ENCODE data around the gene UBL4A. TPM values are rescaled to one million over a fixed set of nuclear protein-coding genes. Genes with fewer than 3 reads are reported as not detected.

UBL4A gene
- total RNA-seq, 3 donors from 2014 or later (not counting 1 experiment from before 2014, with no cell fraction given), result 11.7 to 22.4 (median 17.6) TPM

DNA sequence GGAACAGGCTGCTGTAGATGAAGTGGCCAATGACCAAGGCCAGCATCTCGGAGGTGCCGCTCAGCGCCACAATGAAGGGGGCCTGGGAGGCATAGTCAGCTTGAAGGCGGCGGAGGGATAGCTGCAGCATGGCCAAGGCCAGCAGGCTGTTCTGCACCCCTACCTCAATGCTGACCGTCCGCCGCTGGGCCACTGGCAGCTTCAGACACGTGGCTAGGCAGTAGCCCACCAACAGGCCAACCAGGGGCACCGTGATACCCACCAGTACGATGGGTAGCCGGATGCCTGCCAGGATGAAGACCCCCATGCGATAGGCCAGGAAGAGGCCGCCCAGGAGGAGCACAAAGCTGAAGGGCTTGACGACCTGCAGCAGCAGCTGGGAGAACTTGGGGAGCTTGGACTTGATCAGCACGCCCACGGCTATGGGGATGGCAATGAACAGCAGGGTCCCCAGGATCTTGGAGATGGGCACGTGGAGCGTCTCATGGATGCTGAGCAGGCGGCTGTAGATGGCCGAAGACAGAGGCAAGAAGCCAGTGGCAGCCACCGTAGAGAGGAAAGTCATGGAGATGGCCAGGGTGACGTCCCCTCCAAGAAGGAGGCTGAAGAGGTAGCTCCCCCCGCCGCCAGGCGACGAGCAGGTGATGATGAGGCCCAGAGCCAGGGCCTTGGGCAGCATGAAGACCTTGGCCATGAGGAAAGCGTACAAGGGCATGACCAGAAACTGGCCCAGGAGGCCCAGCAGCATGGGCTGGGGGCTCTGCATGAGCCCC is 1.3 kb upstream of the UBL4A start:
- Mint-ChIP-seq H3K27ac (peak overlapping the region; percentile 54 to 73), H3K36me3 (no peaks in the 10 kb centered on the region), H3K4me3 (peak overlapping the region; percentile 88), H3K27me3 (ENCODE audit: low read depth in 2 of 2) (no peaks in the 10 kb centered on the region), H3K9me3 (no peaks in the 10 kb centered on the region), H3K4me1 (peaks cover 15 to 20% of the 10 kb centered on the region in 2 donors)
- no peak overlapping the region for H3K4me3 ChIP-seq (ENCODE audit: low read length)
- H3K4me1 ChIP-seq (ENCODE audit: control insufficient read depth, insufficient read depth, low read length), result peaks cover 59% of the 10 kb centered on the region
- peak overlapping the region; percentile 76 for H3K27ac ChIP-seq (ENCODE audit: low read length)
- WGBS (ENCODE audit: insufficient coverage), result 98% methylated on average over 28 of the region's 28 CpGs
- peaks cover 17% of the 10 kb centered on the region for H3K36me3 ChIP-seq (ENCODE audit: control insufficient read depth, insufficient read depth, low read length)
- H3K27me3 ChIP-seq (ENCODE audit: control insufficient read depth, insufficient read depth, low read length), result no peaks in the 10 kb centered on the region
- no peaks in the 10 kb centered on the region for H3K9me3 ChIP-seq (ENCODE audit: control insufficient read depth, insufficient read depth, low read length)
- DNase-seq, result no peak
- TF ChIP-seq, protein P1, sequence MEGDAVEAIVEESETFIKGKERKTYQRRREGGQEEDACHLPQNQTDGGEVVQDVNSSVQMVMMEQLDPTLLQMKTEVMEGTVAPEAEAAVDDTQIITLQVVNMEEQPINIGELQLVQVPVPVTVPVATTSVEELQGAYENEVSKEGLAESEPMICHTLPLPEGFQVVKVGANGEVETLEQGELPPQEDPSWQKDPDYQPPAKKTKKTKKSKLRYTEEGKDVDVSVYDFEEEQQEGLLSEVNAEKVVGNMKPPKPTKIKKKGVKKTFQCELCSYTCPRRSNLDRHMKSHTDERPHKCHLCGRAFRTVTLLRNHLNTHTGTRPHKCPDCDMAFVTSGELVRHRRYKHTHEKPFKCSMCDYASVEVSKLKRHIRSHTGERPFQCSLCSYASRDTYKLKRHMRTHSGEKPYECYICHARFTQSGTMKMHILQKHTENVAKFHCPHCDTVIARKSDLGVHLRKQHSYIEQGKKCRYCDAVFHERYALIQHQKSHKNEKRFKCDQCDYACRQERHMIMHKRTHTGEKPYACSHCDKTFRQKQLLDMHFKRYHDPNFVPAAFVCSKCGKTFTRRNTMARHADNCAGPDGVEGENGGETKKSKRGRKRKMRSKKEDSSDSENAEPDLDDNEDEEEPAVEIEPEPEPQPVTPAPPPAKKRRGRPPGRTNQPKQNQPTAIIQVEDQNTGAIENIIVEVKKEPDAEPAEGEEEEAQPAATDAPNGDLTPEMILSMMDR (IDR thresholded peaks at IDR 0.05), result no peak
- ATAC-seq, result no peak
- intact Hi-C loops (cut with micrococcal nuclease), result no loop called here

DNA sequence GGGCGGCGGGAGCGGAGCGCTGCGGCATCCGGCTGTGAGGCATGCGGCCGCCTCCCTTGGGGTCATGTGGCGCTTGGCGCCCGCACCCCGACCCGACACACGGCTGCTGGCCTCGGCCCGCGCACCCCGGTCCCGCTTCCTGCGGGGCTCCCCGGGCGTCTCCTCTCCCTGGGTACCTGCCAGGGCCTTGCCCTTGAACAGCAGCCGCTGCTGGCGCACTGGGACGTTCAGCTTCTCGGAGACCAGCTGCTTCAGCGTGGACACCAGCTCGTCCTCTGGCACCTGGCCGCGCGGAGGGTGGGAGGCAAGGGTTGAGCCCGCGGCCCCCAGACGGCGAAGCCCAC is 391 bp downstream of the UBL4A start:
- Mint-ChIP-seq H3K4me3 (no peak overlapping the region), H3K36me3 (no peaks in the 10 kb centered on the region), H3K27me3 (ENCODE audit: low read depth in 2 of 2) (no peaks in the 10 kb centered on the region), H3K9me3 (no peaks in the 10 kb centered on the region), H3K27ac (no peak overlapping the region), H3K4me1 (peaks cover 15 to 20% of the 10 kb centered on the region in 2 donors)
- intact Hi-C loops (cut with micrococcal nuclease), result no loop called here
- H3K9me3 ChIP-seq (ENCODE audit: control insufficient read depth, insufficient read depth, low read length), result no peaks in the 10 kb centered on the region
- WGBS (ENCODE audit: insufficient coverage), result 0% methylated on average over 35 of the region's 35 CpGs
- H3K27me3 ChIP-seq (ENCODE audit: control insufficient read depth, insufficient read depth, low read length), result no peaks in the 10 kb centered on the region
- peak overlapping the region; percentile 49 for H3K4me3 ChIP-seq (ENCODE audit: low read length)
- H3K36me3 ChIP-seq (ENCODE audit: control insufficient read depth, insufficient read depth, low read length), result peaks cover 17% of the 10 kb centered on the region
- ATAC-seq, result peak in 2 of 3 donors; percentile 2 to 8
- TF ChIP-seq, protein P1 (IDR thresholded peaks at IDR 0.05), result no peak
- peaks cover 54% of the 10 kb centered on the region for H3K4me1 ChIP-seq (ENCODE audit: control insufficient read depth, insufficient read depth, low read length)
- peak; percentile 27 to 62 for DNase-seq
- H3K27ac ChIP-seq (ENCODE audit: low read length), result no peak overlapping the region

DNA sequence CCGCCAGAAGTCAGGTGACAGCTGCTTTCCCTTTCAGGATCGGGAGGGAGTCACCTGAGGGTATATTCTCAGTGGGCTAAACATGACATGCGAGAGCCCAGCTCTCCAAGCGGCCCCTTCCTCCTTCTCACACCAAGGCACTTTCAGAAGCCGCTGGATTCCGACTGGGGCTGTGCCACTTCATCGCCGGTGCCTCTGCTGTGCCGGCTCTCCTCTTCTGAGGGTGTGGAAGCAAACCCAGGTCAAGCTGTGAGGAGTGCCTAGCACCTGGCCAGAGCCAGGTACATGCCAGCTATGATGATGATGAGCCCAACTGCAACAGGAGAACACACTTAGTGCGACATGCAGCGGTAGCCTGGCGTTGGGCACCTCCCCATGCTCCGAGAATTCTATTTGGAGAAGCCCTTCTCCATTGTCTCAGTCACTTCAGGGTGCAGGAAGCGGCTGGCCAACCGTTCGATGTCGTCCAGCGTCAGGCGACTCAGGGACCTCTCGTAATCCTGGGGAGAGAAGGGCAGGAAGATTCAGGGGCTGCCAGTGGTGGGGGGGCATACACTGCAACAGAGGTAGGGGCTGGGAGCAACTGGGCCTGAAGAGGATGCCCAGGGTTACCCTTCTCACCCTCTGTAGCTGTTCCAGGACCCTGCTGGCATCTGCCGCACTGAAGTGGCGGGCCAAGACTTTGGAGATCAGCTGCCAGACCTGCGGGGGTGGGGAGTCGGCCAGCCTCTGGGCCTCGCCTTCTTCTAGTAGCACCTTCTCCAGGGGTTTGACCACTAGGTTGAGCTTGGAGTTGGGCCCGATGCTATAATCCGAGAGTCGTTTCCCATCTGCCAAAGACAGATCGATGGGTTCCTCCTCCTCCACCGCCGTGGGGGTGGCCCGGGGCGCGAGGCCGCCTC is 1.0 kb downstream of the UBL4A start:
- no peaks in the 10 kb centered on the region for H3K9me3 ChIP-seq (ENCODE audit: control insufficient read depth, insufficient read depth, low read length)
- DNase-seq (no peak), ATAC-seq (no peak)
- peak overlapping the region; percentile 27 for H3K4me3 ChIP-seq (ENCODE audit: low read length)
- TF ChIP-seq, protein P1 (IDR thresholded peaks at IDR 0.05), result no peak
- Mint-ChIP-seq H3K27ac (no peak overlapping the region), H3K27me3 (ENCODE audit: low read depth in 2 of 2) (no peaks in the 10 kb centered on the region), H3K4me1 (peaks cover 15 to 20% of the 10 kb centered on the region in 2 donors), H3K36me3 (no peaks in the 10 kb centered on the region), H3K4me3 (peak overlapping the region; percentile 68), H3K9me3 (no peaks in the 10 kb centered on the region)
- peaks cover 17% of the 10 kb centered on the region for H3K36me3 ChIP-seq (ENCODE audit: control insufficient read depth, insufficient read depth, low read length)
- WGBS (ENCODE audit: insufficient coverage), result 55% methylated on average over 35 of the region's 35 CpGs
- H3K27me3 ChIP-seq (ENCODE audit: control insufficient read depth, insufficient read depth, low read length), result no peaks in the 10 kb centered on the region
- intact Hi-C loops (cut with micrococcal nuclease), result no loop called here
- H3K27ac ChIP-seq (ENCODE audit: low read length), result peak overlapping the region; percentile 60
- peaks cover 53% of the 10 kb centered on the region for H3K4me1 ChIP-seq (ENCODE audit: control insufficient read depth, insufficient read depth, low read length)
